MM.1S (cell line): ENCODE data around the gene CD53.

Experiments used
- CTCF ChIP-seq: fragments of 300-600 bp; sonication (generic); IDR thresholded peaks from 2 replicates; pipeline ENCODE4 v1.5.1; 2016; ENCODE audit warnings: antibody characterized with exemption, low read length, mixed read lengths
- EZH2 ChIP-seq: fragments of 300-600 bp; sonication (generic); optimal IDR thresholded peaks from 2 replicates; pipeline ENCODE3; 2017; ENCODE audit warnings: low read depth, mild to moderate bottlenecking, antibody characterized with exemption, low read length, mixed read lengths
- EZH2phosphoT487 ChIP-seq: fragments of 300-600 bp; sonication (generic); IDR thresholded peaks from 2 replicates; pipeline ENCODE4 v1.6.1; 2018; ENCODE audit warnings: antibody characterized with exemption, low read length

DNA sequence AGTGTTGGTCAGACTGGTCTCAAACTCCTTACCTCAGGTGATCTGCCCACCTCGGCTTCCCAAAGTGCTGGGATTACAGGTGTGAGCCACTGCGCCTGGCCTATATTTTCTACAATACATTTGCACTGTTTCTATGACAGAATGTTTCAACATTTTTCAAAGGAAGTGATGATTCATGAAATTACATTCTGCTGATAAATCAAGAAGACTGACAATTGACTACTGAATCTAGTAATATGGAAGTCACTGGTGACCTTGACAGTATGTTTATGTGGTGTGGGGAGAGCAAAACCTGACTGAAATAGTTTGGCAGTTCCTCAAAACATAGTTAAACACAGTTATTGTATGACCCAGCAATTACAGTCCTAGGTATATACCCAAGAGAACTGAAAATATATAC, 72.7 kb downstream of the CD53 start:
- TF ChIP-seq CTCF (no peak), EZH2 (no peak), EZH2phosphoT487 (no peak)
